Measurements from ENCODE around the gene ERBB2.

ERBB2 gene

DNA sequence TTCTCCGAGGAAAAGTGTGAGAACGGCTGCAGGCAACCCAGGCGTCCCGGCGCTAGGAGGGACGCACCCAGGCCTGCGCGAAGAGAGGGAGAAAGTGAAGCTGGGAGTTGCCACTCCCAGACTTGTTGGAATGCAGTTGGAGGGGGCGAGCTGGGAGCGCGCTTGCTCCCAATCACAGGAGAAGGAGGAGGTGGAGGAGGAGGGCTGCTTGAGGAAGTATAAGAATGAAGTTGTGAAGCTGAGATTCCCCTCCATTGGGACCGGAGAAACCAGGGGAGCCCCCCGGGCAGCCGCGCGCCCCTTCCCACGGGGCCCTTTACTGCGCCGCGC is at the start of gene ERBB2:
Gene ERBB2 (plus strand): TSS at position 247 of the 330 bp plus-strand sequence. CDS start 175 bp downstream, outside the sequence.
- DNase-seq: no peak

DNA sequence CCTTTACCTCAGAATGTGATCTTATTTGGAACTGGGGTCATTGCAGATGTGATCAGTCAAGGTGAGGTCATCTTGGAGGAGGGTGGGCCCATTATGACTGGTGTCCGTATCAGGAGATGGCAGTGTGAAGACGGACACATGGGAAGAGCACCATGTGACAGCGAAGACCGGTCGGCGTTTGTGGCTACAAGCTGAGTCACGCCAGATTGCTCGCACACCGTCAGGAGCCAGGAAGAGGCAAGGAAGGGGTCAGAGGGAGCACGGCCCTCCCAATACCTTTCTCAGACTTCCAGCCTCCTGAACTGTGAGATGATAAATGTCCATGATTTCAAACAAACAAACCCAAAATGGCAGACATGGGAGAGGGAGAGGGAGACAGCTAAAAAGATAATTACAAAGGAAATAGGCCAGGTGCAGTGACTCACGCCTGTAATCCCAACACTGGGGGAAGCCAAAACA is 49.7 kb upstream of the ERBB2 start:
- DNase-seq: no peak

DNA sequence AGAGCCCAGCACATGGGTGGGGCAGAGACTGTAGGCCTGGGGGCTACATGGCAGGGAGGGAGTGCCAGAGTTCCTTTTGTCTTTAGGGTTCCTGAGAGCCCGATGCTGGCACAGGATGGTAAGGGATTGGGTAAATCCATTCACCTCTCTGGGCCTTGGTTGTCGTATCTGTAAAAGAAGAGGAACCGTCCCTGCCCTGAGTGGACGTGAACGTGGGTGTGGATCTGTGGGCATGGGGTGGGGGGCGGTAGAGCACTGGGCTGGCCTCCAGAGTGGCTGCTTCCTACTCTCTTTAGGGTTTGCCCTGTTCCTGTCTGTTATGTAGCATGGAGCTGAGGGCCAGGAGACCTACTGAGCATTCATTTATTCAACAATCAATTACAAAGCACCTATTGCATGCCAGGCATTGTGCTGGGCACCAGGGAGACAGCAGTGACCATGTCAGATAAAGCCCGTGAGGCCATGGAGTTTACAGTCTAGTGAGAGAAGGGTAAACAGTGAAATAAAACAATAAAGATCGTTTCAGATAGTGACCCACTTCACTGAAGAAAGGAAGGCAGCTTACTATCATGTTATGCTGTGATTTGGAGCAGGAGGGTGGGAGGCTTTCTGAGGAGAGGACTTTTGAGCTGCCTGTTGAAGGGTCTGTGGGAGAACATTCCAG is 47.8 kb upstream of the ERBB2 start:
- DNase-seq: no peak

DNA sequence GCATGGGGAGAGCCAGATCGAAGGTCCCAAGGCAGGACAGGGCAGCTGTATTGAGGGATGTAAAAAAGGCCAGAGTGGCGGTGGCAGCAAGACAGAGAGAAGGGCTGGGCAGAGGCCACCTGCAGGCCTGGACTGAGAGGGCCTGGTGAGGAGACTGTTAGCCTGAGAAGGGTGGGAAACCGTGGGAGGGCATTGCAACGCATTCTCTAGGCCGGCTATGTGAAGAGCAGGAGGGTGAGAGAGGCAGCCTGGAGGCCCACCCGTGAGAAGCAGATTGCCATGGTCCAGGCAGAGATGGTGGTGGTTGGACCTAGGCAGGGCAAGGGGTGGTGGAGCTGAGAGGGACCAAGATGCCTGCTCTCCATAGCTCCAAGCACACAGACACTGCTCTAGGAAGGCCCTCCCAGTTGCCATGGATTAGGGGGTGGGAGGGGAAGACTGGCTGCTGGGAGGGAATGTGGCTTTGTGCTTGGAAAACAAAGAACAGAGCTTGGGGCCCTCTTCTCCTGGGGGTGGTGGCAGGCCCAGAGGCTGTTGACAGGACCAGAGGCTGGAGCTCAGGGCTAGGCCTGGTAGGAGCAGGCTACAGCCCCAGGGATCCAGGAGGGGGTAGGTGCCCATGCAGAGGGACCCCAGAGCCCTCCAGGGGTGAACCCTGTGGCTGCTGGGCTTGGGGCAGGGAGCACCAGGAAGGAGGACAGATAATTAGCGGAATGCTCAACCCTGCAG is 47.1 kb upstream of the ERBB2 start:
- DNase-seq: no peak

DNA sequence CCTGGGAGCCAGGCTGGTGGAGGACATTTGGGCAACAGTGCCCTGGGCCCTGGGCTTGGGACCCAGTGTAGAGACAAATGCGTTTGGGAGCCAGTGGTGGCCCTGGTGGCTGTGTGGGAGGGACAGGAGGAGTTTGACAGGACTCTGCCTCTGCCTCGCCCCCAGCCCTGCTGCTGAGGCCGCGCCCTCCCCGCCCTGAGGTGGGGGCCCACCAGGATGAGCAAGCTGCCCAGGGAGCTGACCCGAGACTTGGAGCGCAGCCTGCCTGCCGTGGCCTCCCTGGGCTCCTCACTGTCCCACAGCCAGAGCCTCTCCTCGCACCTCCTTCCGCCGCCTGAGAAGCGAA is 46.6 kb upstream of the ERBB2 start:
- DNase-seq: no peak

DNA sequence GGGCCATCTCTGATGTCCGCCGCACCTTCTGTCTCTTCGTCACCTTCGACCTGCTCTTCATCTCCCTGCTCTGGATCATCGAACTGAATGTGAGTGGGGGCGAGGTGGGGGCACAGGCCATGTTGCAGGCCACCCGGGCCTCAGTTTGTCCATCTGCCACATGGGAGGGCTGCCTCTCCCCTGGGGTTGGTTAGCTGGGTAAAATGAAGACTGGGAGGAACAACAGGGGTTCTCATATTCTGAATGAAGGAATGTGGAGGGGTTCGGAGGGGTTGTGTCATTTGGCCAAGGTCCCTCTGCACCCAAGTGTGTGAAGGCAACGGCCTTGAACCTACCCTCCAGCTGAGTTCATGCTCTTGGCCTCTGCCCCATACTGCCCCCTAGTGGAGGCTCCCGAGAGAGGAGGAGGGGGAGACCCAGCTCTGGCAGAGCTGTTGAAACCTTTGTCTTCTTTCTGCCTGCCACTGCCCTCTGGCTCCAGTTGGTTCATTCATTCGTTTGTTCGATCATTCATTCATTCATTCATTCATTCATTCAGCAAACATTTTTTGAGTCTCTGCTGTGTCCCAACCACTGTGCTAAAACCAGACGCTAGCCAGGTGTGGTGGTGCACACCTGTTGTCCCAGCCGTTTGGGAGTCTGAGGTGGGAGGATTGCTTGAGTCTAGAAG is 46.1 kb upstream of the ERBB2 start:
- DNase-seq: no peak

DNA sequence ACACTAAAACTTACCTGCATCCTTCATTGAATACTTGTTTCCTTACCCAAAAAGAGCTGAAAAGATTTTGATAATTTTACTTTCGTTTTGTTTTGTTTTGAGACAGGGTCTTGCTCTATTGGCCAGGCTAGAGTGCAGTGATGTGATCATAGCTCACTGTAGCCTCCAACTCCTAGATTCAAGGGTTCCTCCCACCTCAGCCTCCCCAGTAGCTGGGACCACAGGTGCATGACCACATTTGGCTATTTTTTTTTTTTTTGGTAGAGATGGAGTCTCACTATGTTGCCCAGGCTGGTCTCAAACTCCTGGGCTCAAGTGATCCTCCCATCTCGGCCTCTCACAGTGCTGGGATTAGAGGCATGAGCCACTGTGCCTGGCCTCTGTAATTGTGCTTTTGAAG is 44.8 kb upstream of the ERBB2 start:
- no peak for DNase-seq

DNA sequence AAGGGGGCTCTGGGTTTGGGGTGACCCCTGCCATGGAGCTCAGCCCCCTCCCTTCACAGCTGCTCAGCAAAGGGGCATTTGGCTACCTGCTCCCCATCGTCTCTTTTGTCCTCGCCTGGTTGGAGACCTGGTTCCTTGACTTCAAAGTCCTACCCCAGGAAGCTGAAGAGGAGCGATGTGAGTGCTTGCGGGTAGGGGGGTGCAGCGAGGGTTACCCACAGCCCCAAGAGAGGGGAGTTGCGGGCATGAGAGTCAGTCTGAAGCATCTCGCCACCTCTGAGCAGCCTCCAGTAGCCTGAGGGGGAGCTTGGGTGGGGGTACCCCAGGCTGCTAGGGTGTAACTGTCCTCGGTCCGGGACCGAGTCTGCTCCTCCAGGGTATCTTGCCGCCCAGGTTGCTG is 41.5 kb upstream of the ERBB2 start:
- no peak for DNase-seq

DNA sequence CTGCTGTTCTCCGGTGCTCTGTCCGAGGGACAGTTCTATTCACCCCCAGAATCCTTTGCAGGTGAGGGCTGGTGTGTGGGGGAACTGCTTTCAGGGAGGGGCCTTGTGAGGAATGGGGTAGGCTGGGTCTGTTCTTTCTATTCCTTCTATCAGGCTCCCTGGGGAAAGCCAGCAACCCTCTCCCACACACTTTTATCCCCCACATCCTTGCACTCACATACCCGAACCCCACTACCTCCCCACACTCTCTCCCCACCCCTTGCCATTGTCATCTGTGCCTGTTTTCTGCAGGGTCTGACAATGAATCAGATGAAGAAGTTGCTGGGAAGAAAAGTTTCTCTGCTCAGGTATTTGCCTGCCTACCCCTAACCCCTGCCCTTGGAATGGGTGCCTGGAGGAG is 41.1 kb upstream of the ERBB2 start:
- no peak for DNase-seq

DNA sequence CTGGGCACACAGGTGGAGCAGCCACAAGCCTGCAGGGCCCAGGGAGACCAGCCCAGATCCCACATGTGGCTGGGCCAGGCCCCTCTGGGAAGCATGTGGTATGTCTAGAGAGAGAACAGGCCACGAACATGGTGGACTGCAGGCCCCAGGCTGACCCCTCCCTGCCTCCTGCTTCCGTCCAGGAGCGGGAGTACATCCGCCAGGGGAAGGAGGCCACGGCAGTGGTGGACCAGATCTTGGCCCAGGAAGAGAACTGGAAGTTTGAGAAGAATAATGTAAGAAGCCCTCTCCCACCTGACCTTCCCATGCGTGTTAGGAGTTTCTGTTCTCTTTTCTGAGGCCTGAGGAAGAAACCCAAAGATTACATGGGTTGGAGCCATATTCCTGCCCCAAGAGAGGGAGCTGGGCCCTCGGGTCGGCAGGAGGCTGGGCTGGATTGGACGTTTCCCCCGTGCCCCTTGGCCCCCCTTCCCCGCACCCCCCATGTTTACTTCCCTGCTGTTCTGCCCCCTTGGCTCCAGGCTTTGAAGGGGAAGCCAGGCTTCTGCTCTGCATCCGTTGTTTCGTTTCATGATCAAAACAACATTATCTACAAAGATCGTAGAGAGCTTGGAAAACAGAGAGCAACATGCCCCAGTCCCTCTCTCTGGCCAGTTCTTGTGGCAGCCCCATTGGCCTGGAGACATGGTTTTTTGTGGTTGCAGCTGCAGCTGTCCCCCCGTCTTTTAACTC is 40.4 kb upstream of the ERBB2 start:
- no peak for DNase-seq

DNA sequence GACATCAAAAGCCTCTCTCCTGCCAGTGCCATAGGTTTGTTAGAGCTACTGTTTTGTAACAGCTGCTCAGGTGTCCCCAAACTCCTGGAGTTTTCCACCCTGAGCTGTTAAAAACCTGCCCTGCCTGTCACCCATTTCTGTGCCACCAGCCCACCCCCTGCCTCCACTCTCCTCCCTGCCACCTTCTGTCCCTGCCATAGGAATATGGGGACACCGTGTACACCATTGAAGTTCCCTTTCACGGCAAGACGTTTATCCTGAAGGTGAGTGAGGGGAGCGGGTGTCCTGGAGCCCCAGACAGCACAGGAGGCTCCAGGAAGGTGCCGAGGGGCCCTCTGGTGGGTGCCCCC is 39.9 kb upstream of the ERBB2 start:
- DNase-seq: no peak

DNA sequence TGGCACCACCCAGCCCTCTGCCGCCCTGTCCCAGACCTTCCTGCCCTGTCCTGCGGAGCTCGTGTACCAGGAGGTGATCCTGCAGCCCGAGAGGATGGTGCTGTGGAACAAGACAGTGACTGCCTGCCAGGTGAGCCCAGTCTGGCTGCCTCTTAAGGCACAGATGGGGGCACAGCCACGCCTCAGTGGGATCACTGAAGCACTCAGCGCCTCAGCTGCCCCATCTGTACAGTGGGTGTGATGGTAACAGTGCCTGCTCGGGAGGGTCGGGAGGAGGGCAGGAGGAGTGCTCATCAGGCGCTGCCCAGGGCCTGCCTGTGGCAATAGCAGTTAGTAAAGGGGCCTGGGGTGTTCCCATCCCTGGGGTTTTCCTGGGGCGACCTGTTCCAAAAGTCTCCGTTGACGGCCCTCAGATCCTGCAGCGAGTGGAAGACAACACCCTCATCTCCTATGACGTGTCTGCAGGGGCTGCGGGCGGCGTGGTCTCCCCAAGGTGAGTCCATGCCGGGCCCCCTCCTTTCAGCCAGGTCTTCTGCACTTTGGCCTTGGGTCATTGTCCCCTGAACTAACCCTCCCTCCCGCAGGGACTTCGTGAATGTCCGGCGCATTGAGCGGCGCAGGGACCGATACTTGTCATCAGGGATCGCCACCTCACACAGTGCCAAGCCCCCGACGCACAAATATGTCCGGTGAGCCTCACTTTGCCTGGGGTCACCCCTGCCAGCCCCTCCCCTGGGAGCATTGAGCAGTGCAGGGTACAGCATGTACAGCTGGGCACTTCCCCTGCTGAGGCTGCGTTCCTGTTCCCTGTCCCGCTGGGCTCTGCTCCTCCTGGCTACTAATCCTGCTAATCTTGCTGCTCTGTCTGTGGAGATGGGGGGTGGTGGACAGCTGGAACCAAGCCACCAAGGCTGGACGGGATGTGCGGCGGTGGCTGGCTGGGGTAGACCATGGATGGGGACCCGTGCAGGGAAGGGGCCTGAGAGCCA is 39.2 kb upstream of the ERBB2 start:
- DNase-seq: no peak

DNA sequence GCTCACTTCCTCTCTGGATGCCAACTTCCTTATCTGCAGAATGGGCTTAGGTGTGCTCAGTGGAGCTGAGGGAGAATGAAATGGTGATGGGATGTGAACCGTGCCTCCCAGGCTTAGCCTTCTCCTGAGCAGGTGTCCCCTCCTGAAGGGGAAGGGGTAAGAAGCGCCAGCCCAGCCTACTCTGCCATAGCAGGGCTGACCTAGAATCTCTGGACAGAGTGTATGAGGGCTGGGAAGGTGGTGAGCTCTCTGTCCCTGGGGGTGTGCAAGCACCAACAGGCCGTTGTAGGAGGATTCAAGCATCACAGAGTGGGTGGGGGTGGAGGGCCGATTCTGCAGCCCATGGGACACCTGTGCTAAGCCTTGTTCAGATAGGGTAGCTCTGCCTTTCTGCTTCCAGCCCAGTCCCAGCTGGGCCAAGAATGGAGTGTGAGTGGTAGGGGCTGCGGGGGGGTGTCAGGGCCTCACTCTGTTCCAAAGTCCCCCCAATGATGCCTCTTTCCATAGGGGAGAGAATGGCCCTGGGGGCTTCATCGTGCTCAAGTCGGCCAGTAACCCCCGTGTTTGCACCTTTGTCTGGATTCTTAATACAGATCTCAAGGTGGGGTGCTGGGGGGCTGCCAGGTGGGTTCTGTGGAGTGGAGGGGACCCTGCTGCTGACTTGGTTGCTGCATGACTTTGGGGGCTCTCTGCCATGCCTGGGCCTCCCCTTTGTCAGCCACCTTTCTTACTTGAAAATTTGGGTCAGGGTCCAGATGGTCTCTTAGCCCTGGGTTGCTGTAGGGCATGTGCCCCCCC is 37.9 kb upstream of the ERBB2 start:
- no peak for DNase-seq

DNA sequence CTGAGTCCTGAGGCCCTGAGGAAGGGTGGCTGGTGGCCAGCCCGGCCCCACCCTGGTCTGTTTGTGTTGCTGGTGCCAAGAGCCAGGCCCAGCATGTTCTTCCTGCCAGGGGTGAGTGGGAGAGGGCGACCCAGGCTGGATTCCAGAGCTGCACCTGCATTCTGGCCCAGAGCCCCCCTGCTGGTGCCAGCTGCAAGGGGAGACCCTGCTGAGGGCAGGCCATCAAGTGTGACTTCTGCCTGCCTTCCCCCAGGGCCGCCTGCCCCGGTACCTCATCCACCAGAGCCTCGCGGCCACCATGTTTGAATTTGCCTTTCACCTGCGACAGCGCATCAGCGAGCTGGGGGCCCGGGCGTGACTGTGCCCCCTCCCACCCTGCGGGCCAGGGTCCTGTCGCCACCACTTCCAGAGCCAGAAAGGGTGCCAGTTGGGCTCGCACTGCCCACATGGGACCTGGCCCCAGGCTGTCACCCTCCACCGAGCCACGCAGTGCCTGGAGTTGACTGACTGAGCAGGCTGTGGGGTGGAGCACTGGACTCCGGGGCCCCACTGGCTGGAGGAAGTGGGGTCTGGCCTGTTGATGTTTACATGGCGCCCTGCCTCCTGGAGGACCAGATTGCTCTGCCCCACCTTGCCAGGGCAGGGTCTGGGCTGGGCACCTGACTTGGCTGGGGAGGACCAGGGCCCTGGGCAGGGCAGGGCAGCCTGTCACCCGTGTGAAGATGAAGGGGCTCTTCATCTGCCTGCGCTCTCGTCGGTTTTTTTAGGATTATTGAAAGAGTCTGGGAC is 37.1 kb upstream of the ERBB2 start:
- no peak for DNase-seq

DNA sequence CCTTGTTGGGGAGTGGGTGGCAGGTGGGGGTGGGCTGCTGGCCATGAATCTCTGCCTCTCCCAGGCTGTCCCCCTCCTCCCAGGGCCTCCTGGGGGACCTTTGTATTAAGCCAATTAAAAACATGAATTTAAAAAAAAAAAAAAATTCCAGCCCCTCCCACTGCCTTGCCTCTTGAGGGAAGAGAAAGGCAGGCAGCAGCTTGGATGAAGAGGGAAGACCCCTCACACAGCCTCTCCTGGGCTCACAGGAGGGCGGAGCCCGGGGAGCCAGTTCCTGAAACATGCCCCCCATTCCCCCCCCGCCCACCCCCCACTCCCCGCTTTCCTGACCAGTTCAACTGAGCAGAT is 36.5 kb upstream of the ERBB2 start:
- no peak for DNase-seq

DNA sequence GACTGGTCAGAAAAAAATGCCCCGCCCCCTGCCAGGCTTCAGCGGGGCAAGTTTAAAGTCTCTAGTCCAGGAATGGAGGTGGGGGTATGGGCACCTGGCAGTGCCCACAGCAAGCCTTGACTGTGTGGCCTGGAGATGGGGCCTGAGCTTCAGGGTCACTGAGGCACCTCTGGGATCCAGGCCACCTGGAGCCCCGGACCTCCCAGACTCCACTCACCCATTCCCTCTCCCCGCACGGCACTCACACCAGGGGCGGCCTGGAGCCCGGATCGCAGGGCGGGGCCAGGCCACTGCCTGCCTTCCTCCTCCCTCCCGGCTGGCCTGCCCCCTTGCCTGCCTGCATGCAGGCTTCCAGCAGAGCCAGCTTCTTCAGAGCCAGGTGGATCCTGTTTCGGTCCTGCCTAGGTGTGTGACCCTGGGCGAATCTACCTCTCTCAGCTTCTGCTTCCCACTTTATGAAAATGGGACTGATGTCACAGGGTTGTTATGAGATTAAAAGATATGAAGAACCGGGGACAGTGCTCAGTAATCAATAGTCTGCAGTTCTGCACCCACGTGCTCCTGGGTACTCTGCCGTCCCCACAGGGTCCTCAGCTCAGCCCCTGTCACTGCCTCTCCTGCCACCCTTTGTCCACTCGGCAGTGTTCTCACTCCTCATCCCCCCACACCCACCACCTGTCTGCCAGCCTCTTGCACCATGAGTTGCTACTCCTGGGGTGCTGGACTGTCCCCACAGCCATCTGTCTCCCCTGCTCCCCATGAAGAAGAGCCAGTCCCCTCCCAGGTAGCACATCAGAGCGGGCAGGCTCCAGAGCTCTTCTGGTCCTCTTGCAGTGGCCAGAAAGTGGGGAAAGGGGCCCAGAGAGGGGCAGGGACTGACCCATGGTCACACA is 35.9 kb upstream of the ERBB2 start:
- DNase-seq: no peak

DNA sequence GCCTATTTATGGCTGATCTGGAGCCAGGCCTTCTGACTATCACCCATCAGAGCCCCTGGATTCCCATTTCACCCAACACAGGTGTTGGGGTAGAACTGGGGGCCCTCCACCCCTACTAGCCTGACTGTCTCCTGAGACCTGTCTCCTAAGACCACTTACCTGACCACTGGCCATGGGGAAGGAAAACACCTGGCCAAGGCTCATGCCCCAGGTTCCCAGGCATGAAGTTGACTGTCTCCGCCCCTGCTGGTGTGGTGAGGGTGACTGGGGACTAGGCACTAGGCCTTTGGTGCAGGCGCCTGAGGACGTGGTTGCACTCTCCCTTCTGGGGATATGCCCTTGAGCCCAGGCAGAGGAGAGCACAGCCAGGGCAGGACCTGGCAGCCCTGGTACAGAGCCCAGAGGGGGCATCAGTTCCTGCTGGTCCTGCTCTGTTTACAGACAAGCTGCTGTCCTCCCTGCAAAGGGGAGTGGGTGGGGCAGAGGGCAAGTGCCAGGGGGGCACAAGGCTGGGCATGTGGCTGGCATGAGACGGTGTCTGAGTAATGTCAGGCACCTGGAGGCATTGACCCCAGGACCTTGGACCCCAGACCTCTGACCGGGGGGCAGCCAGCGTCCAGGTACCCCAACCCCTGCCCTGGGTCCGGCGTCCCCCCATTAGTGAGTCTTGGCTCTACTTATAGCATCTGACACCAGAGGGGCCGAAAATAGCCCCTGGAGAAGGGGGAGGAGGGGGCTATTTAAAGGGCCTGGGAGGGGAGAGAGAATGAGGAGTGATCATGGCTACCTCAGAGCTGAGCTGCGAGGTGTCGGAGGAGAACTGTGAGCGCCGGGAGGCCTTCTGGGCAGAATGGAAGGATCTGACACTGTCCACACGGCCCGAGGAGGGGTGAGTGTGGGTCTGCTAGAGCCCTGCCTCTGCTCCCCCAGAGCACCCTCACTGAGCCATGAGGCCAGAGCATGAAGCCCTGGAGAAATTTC is 35.0 kb upstream of the ERBB2 start, which contains the start of gene TCAP:
Gene TCAP (plus strand): TSS at position 769 of the 981 bp plus-strand sequence. CDS start 11 bp downstream, at position 780.
- no peak for DNase-seq

DNA sequence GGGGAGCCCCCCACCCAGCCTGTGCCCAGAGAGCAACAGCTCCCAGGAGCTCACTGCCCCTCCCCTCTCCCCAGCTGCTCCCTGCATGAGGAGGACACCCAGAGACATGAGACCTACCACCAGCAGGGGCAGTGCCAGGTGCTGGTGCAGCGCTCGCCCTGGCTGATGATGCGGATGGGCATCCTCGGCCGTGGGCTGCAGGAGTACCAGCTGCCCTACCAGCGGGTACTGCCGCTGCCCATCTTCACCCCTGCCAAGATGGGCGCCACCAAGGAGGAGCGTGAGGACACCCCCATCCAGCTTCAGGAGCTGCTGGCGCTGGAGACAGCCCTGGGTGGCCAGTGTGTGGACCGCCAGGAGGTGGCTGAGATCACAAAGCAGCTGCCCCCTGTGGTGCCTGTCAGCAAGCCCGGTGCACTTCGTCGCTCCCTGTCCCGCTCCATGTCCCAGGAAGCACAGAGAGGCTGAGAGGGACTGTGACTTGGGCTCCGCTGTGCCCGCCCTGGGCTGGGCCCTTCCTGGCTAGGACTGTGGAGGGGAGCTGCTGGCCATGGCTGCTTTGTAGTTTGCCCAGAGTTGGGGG is 34.1 kb upstream of the ERBB2 start:
- DNase-seq: no peak
